C4-2B (cell line): ENCODE results near the gene ANKRD44.

Experiments used
- ZFX ChIP-seq: fragments of 450-650 bp; IDR thresholded peaks from 2 replicates; pipeline ENCODE4 v1.6.1; 2017
- TF ChIP-seq, protein P1 (sequence below): fragments of 450-650 bp; conservative IDR thresholded peaks from 2 replicates; pipeline ENCODE4 v1.5.1; 2017; ENCODE audit warnings: mild to moderate bottlenecking

- TF ChIP-seq, protein P1, sequence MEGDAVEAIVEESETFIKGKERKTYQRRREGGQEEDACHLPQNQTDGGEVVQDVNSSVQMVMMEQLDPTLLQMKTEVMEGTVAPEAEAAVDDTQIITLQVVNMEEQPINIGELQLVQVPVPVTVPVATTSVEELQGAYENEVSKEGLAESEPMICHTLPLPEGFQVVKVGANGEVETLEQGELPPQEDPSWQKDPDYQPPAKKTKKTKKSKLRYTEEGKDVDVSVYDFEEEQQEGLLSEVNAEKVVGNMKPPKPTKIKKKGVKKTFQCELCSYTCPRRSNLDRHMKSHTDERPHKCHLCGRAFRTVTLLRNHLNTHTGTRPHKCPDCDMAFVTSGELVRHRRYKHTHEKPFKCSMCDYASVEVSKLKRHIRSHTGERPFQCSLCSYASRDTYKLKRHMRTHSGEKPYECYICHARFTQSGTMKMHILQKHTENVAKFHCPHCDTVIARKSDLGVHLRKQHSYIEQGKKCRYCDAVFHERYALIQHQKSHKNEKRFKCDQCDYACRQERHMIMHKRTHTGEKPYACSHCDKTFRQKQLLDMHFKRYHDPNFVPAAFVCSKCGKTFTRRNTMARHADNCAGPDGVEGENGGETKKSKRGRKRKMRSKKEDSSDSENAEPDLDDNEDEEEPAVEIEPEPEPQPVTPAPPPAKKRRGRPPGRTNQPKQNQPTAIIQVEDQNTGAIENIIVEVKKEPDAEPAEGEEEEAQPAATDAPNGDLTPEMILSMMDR = no peak
- no peak for TF ChIP-seq ZFX
Measured at GRCh38 chr2:197348721-197349360, 38.3 kb upstream of the ANKRD44 start.
